Lung (tissue), 12 donors: ENCODE data around the gene SCD5. TPM values are rescaled to one million over a fixed set of nuclear protein-coding genes. Genes with fewer than 3 reads are reported as not detected.

ENCODE experiments used
- ATAC-seq: fragments of 200-7000 bp; cut with Tn5 transposase; one replicate; pipeline ENCODE4 v1.9.1; 2020; ENCODE audit warnings: moderate number of reproducible peaks; ENCODE audit not compliant: insufficient read depth, low FRiP score
- DNase-seq, 3 donors: peaks; one replicate each; pipeline ENCODE4 v3.0.0-alpha.2; 2013 to 2017
- H3K27ac ChIP-seq, 2 donors: one replicate each; pipeline ENCODE4 v1.5.1; 2013; ENCODE audit warnings: mild to moderate bottlenecking in 2 of 2, moderate library complexity in 2 of 2, control low read depth in 1 of 2, inconsistent platforms in 1 of 2, low read depth in 1 of 2, low read length in 1 of 2
- H3K27me3 ChIP-seq, 3 donors: one replicate each; pipeline ENCODE4 v1.5.1; 2013; ENCODE audit warnings: low read length in 2 of 3; ENCODE audit not compliant: control insufficient read depth in 3 of 3, insufficient read depth in 3 of 3
- H3K36me3 ChIP-seq, 4 donors: one replicate each; pipeline ENCODE4 v1.5.1; 2013; ENCODE audit warnings: low read length in 4 of 4, mild to moderate bottlenecking in 1 of 4, moderate library complexity in 1 of 4; ENCODE audit not compliant: control insufficient read depth in 4 of 4, insufficient read depth in 4 of 4
- H3K4me1 ChIP-seq, 5 donors: one replicate each; pipeline ENCODE4 v1.5.1; 2013; ENCODE audit warnings: low read length in 5 of 5, mild to moderate bottlenecking in 2 of 5, moderate library complexity in 1 of 5; ENCODE audit not compliant: control insufficient read depth in 5 of 5, insufficient read depth in 5 of 5
- H3K4me3 ChIP-seq: one replicate; pipeline ENCODE4 v1.5.1; 2013; ENCODE audit warnings: mild to moderate bottlenecking, control low read depth, moderate library complexity
- H3K9ac ChIP-seq, 2 donors: one replicate each; pipeline ENCODE4 v1.5.1; 2013; ENCODE audit warnings: low read length in 2 of 2, control low read depth in 1 of 2; ENCODE audit not compliant: insufficient read depth in 1 of 2
- H3K9me3 ChIP-seq, 4 donors: one replicate each; pipeline ENCODE4 v1.5.1; 2013; ENCODE audit warnings: low read length in 3 of 4, mild to moderate bottlenecking in 1 of 4, moderate library complexity in 1 of 4; ENCODE audit not compliant: control insufficient read depth in 4 of 4, insufficient read depth in 3 of 4
- WGBS, 2 donors: extraction: QIAGEN DNeasy Blood & Tissue Kit; methylation state at CpG; one replicate each; pipeline ENCODE4 v1.1.7; 2013; 5-methylcytosine and 5-hydroxymethylcytosine counted together
- polyA plus RNA-seq, 2 donors: library from polyadenylated mRNA; stranded (reverse); fragments of 200-250 nt; gene quantifications; one replicate each; pipeline ENCODE4 v1.2.1, GENCODE V29; 2013
- total RNA-seq, 2 donors: library from RNA; depleted of rRNA in 1 of 2; stranded (reverse); fragments of >200 nt in 1 of 2; gene quantifications; one replicate each; pipeline ENCODE4 v1.2.1, GENCODE V29; 2014 to 2021
- TF ChIP-seq, protein P1 (sequence below): IDR thresholded peaks from 2 replicates; pipeline ENCODE4 v1.5.1; 2012; ENCODE audit warnings: mild to moderate bottlenecking; ENCODE audit errors: control extremely low read depth, extremely low read depth
- donor health status: control.
- donor health status: control.
- donor health status: Bipolar disorder and iron deficiency.
- donor health status: healthy.
- donor health status: DM: yes; HTN: yes; CAD: no.

Gene SCD5
- total and polyA plus RNA-seq, 4 donors = 5.0 to 22.6 (median 13.8) TPM

DNA sequence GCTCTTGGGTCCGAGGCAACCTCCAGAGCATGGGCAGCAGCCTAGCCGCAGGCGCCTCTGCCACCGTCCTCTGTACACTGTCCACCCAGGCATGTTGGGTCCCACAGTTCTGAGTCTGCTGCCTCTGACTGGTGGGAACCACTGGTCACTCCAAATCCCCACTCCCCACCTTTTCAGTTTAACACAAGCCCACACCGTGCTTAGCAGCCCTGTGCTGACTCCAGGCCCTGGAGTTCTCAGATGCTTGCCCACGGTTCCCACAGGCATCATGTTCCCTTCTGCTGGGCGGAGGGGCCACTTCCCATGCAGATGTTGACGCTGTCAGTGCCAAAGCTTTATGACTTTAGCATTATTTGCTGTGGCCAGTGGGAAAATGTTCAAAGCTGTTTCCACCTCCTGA, 104.5 kb downstream of the SCD5 start:
- ATAC-seq = no peak
- Histone ChIP-seq H3K4me1 (peaks cover 0 to 2% (median 0%) of the 10 kb centered on the region in 5 donors), H3K27ac (no peak overlapping the region), H3K27me3 (no peaks in the 10 kb centered on the region), H3K4me3 (no peak overlapping the region), H3K36me3 (peaks cover 0 to 6% (median 1%) of the 10 kb centered on the region in 4 donors), H3K9ac (no peak overlapping the region), H3K9me3 (peaks cover 0 to 4% (median 0%) of the 10 kb centered on the region in 4 donors)
- TF ChIP-seq, protein P1, sequence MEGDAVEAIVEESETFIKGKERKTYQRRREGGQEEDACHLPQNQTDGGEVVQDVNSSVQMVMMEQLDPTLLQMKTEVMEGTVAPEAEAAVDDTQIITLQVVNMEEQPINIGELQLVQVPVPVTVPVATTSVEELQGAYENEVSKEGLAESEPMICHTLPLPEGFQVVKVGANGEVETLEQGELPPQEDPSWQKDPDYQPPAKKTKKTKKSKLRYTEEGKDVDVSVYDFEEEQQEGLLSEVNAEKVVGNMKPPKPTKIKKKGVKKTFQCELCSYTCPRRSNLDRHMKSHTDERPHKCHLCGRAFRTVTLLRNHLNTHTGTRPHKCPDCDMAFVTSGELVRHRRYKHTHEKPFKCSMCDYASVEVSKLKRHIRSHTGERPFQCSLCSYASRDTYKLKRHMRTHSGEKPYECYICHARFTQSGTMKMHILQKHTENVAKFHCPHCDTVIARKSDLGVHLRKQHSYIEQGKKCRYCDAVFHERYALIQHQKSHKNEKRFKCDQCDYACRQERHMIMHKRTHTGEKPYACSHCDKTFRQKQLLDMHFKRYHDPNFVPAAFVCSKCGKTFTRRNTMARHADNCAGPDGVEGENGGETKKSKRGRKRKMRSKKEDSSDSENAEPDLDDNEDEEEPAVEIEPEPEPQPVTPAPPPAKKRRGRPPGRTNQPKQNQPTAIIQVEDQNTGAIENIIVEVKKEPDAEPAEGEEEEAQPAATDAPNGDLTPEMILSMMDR = no peak
- 92% methylated on average over 8 of the region's 8 CpGs for WGBS, 2 donors
- DNase-seq = no peak

DNA sequence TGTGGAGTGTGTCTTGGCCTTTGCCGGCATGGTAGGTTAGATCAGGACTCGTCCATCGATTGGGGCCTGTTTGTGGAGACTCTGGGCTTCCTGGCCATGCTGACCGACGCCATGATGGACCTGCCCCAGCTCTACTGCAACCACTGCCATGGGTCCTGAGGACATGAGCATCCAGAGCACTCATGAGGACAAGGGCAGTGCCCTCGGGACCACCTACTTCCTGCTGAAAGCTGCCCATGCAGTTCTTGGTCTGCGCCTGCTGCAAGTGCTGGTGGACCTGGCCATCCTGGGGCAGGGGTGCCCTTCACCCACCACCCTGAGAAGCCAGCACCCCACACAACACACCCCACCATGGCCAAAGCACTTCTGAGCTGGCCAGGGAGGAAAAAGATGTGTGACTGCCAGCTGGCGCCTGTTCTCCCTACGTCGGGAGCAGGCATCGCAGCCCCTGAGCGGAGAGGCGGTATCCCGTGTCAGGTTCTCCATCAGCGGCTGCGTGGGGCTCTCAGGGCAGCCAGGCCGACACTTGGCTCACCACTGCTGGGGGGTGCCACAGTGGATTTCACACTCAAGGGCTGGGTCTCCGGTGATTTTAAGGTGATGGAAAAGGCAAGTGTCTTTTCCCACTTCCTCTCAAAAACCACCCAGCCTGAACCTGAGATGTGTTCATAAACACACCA, 106.4 kb downstream of the SCD5 start:
- no peak for ATAC-seq

DNA sequence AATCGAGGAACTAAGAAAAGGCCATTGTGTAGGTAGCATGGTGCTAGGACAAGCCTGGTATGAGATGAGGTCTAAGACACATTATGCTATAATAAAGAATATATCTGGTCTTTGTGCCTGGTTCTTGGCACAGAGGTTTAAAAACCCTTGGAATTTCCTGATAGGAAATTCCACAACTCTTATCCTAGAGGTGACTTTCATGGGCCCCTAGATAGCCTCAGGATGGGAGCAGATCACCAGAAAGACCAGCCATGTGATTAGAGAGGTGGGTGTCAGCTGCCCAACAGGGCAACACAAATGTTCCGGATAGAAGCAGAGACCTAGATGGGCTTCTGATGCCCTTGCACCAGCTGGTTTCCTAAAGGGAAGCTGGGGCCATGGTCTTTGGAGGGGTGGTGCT, 107.2 kb downstream of the SCD5 start:
- no peak overlapping the region for H3K9ac ChIP-seq
- ATAC-seq (no peak), DNase-seq (no peak)
- WGBS, 2 donors = 76 to 87% methylated on average over 2 of the region's 2 CpGs
- peaks cover 0 to 4% (median 0%) of the 10 kb centered on the region in 4 donors for H3K9me3 ChIP-seq
- H3K36me3 ChIP-seq = peaks cover 0 to 6% (median 1%) of the 10 kb centered on the region in 4 donors
- no peaks in the 10 kb centered on the region for H3K27me3 ChIP-seq
- H3K4me3 ChIP-seq = no peak overlapping the region
- H3K4me1 ChIP-seq = peaks cover 0 to 2% (median 0%) of the 10 kb centered on the region in 5 donors
- TF ChIP-seq, protein P1 = no peak
- H3K27ac ChIP-seq = no peak overlapping the region

More for the DNA sequence above, 106.4 kb downstream of the SCD5 start:
- Histone ChIP-seq H3K4me3 (no peak overlapping the region), H3K9ac (no peak overlapping the region), H3K9me3 (peaks cover 0 to 4% (median 0%) of the 10 kb centered on the region in 4 donors), H3K36me3 (peaks cover 0 to 6% (median 1%) of the 10 kb centered on the region in 4 donors), H3K27ac (no peak overlapping the region), H3K27me3 (no peaks in the 10 kb centered on the region), H3K4me1 (peaks cover 0 to 2% (median 0%) of the 10 kb centered on the region in 5 donors)
- TF ChIP-seq, protein P1 = no peak
- DNase-seq = no peak
- WGBS, 2 donors = 96% methylated on average over 18 of the region's 18 CpGs
